GM23338 (cell line): ENCODE measurements around the gene CHD8.

Experiments used
- EZH2 ChIP-seq: fragments of 200-600 bp; sonication (generic); IDR thresholded peaks from one replicate; pipeline ENCODE4 v1.8.0; 2017; ENCODE audit warnings: antibody characterized with exemption, mild to moderate bottlenecking, low read depth; ENCODE audit not compliant: unreplicated experiment
- POLR2AphosphoS5 ChIP-seq: IDR thresholded peaks from 2 replicates; pipeline ENCODE4 v1.6.1; 2016; ENCODE audit warnings: antibody characterized with exemption, low read depth
- TF ChIP-seq, protein P1 (sequence below), 2 experiments: fragments of 200-600 bp in 1 of 2; sonication (generic) in 1 of 2; conservative IDR thresholded peaks; 2 replicates each; pipeline versions ENCODE4 v1.5.1 to v1.6.1; 2016 to 2017; ENCODE audit warnings: antibody characterized with exemption in 2 of 2, low read depth in 2 of 2, mild to moderate bottlenecking in 2 of 2, moderate library complexity in 1 of 2
- TF ChIP-seq, protein P2 (sequence below): IDR thresholded peaks from 2 replicates; pipeline ENCODE4 v1.6.1; 2016; ENCODE audit warnings: antibody characterized with exemption

GRCh38 chr14:21379338-21379737, 76.6 kb downstream of the CHD8 start:
- TF ChIP-seq, protein P1, sequence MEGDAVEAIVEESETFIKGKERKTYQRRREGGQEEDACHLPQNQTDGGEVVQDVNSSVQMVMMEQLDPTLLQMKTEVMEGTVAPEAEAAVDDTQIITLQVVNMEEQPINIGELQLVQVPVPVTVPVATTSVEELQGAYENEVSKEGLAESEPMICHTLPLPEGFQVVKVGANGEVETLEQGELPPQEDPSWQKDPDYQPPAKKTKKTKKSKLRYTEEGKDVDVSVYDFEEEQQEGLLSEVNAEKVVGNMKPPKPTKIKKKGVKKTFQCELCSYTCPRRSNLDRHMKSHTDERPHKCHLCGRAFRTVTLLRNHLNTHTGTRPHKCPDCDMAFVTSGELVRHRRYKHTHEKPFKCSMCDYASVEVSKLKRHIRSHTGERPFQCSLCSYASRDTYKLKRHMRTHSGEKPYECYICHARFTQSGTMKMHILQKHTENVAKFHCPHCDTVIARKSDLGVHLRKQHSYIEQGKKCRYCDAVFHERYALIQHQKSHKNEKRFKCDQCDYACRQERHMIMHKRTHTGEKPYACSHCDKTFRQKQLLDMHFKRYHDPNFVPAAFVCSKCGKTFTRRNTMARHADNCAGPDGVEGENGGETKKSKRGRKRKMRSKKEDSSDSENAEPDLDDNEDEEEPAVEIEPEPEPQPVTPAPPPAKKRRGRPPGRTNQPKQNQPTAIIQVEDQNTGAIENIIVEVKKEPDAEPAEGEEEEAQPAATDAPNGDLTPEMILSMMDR (conservative IDR thresholded peaks at IDR 0.05; ENCODE audit: low read depth in 2 of 2) = no peak
- TF ChIP-seq POLR2AphosphoS5 = no peak
- TF ChIP-seq EZH2 = no peak
- TF ChIP-seq, protein P2, sequence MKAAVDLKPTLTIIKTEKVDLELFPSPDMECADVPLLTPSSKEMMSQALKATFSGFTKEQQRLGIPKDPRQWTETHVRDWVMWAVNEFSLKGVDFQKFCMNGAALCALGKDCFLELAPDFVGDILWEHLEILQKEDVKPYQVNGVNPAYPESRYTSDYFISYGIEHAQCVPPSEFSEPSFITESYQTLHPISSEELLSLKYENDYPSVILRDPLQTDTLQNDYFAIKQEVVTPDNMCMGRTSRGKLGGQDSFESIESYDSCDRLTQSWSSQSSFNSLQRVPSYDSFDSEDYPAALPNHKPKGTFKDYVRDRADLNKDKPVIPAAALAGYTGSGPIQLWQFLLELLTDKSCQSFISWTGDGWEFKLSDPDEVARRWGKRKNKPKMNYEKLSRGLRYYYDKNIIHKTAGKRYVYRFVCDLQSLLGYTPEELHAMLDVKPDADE = no peak
